GM23338 (cell line): ENCODE data around the gene RIPK4.

ENCODE experiments used
- CTCF ChIP-seq, 2 experiments: fragments of 200-600 bp in 1 of 2; sonication (generic) in 1 of 2; conservative IDR thresholded peaks; 2 replicates each; pipeline versions ENCODE4 v1.5.1 to v1.6.1; 2016 to 2017; ENCODE audit warnings: antibody characterized with exemption in 2 of 2, low read depth in 2 of 2, mild to moderate bottlenecking in 2 of 2, moderate library complexity in 1 of 2
- EZH2 ChIP-seq: fragments of 200-600 bp; sonication (generic); IDR thresholded peaks from one replicate; pipeline ENCODE4 v1.8.0; 2017; ENCODE audit warnings: antibody characterized with exemption, mild to moderate bottlenecking, low read depth; ENCODE audit not compliant: unreplicated experiment
- EZH2phosphoT487 ChIP-seq: fragments of 200-600 bp; sonication (generic); IDR thresholded peaks from one replicate; pipeline ENCODE4 v1.8.1; 2018; ENCODE audit warnings: antibody characterized with exemption; ENCODE audit not compliant: unreplicated experiment
- JUNB ChIP-seq: IDR thresholded peaks from one replicate; pipeline ENCODE4 v1.6.1; 2016; ENCODE audit warnings: antibody characterized with exemption; ENCODE audit not compliant: unreplicated experiment
- NANOG ChIP-seq: IDR thresholded peaks from 2 replicates; pipeline ENCODE4 v1.6.1; 2016; ENCODE audit warnings: antibody characterized with exemption, borderline replicate concordance
- POLR2AphosphoS5 ChIP-seq: IDR thresholded peaks from 2 replicates; pipeline ENCODE4 v1.6.1; 2016; ENCODE audit warnings: antibody characterized with exemption, low read depth
- REST ChIP-seq: IDR thresholded peaks from one replicate; pipeline ENCODE4 v1.6.1; 2018; ENCODE audit warnings: antibody characterized with exemption; ENCODE audit not compliant: unreplicated experiment

GRCh38 chr21:41784456-41785102 lies 17.7 kb upstream of the RIPK4 start:
- TF ChIP-seq CTCF (conservative IDR thresholded peaks at IDR 0.05; ENCODE audit: low read depth in 2 of 2), result no peak
- no peak for TF ChIP-seq EZH2phosphoT487
- no peak for TF ChIP-seq EZH2
- no peak for TF ChIP-seq NANOG
- TF ChIP-seq POLR2AphosphoS5, result no peak
- TF ChIP-seq JUNB, result no peak
- no peak for TF ChIP-seq REST
